Skeletal muscle tissue (tissue), 4 donors: ENCODE data around the gene FAM118A. TPM values are rescaled to one million over a fixed set of nuclear protein-coding genes. Genes with fewer than 3 reads are reported as not detected.
"Not testable (repeated sequence)": the region's sequence is repeated elsewhere in the genome, so short reads cannot be mapped to it uniquely, and the experiment has no call there.

Experiments used
- H3K27ac ChIP-seq: one replicate; pipeline ENCODE4 v1.7.0; 2013; ENCODE audit warnings: mild to moderate bottlenecking, low read depth, low read length, inconsistent platforms
- H3K27me3 ChIP-seq, 3 donors: one replicate each; pipeline ENCODE4 v1.7.0; 2013; ENCODE audit warnings: low read length in 3 of 3; ENCODE audit not compliant: control insufficient read depth in 3 of 3, insufficient read depth in 3 of 3
- H3K36me3 ChIP-seq, 3 donors: one replicate each; pipeline ENCODE4 v1.7.0; 2013; ENCODE audit warnings: low read length in 3 of 3; ENCODE audit not compliant: control insufficient read depth in 3 of 3, insufficient read depth in 3 of 3
- H3K4me1 ChIP-seq, 3 donors: one replicate each; pipeline ENCODE4 v1.7.0; 2013; ENCODE audit warnings: low read length in 3 of 3, mild to moderate bottlenecking in 3 of 3; ENCODE audit not compliant: control insufficient read depth in 3 of 3, insufficient read depth in 3 of 3
- H3K4me3 ChIP-seq, 3 donors: one replicate each; pipeline ENCODE4 v1.7.0; 2013; ENCODE audit warnings: low read length in 3 of 3
- H3K9ac ChIP-seq, 3 donors: one replicate each; pipeline ENCODE4 v1.7.0; 2013; ENCODE audit warnings: low read length in 3 of 3, mild to moderate bottlenecking in 3 of 3, moderate library complexity in 2 of 3, low read depth in 1 of 3
- H3K9me3 ChIP-seq, 3 donors: one replicate each; pipeline ENCODE4 v1.7.0; 2013; ENCODE audit warnings: low read length in 3 of 3; ENCODE audit not compliant: control insufficient read depth in 3 of 3
- total RNA-seq: library from RNA; depleted of rRNA; stranded (reverse); fragments of >200 nt; gene quantifications from one replicate; pipeline ENCODE4 v1.2.3, GENCODE V29; 2014
- donor health status: Osteomylitis.

FAM118A gene
- total RNA-seq, 1 donor from 2014 or later = 17.2 TPM

GRCh38 chr22:45328261-45328660, 18.5 kb downstream of the FAM118A start:
- Histone ChIP-seq H3K36me3 (peaks cover 25 to 36% (median 28%) of the 10 kb centered on the region in 3 donors), H3K9ac (peak overlapping the region in 1 of 3 donors; percentile 75), H3K4me1 (peaks cover 36 to 67% (median 59%) of the 10 kb centered on the region in 3 donors), H3K27ac (peak overlapping the region; percentile 93)
- not testable (repeated sequence) for H3K9me3 ChIP-seq, H3K4me3 ChIP-seq, H3K27me3 ChIP-seq

- Histone ChIP-seq H3K9ac (peak overlapping the region; percentile 33 to 75 (median 34)), H3K4me1 (peaks cover 36 to 66% (median 57%) of the 10 kb centered on the region in 3 donors), H3K27ac (peak overlapping the region; percentile 93), H3K27me3 (no peaks in the 10 kb centered on the region), H3K36me3 (peaks cover 18 to 29% (median 21%) of the 10 kb centered on the region in 3 donors), H3K9me3 (no peaks in the 10 kb centered on the region), H3K4me3 (no peak overlapping the region)
Measured at GRCh38 chr22:45328822-45329529, 19.2 kb downstream of the FAM118A start.

- H3K36me3 ChIP-seq = peaks cover 17 to 26% (median 20%) of the 10 kb centered on the region in 3 donors
- H3K27ac ChIP-seq = peak overlapping the region; percentile 93
- H3K27me3 ChIP-seq = no peaks in the 10 kb centered on the region
- H3K4me1 ChIP-seq = peaks cover 36 to 65% (median 57%) of the 10 kb centered on the region in 3 donors
- H3K9me3 ChIP-seq = no peaks in the 10 kb centered on the region
- no peak overlapping the region for H3K4me3 ChIP-seq
- H3K9ac ChIP-seq = peak overlapping the region; percentile 33 to 75 (median 34)
Measured at GRCh38 chr22:45329530-45329936, 19.8 kb downstream of the FAM118A start.

- Histone ChIP-seq H3K27ac (no peak overlapping the region), H3K27me3 (no peaks in the 10 kb centered on the region), H3K36me3 (peaks cover 16 to 20% (median 17%) of the 10 kb centered on the region in 3 donors), H3K4me1 (peaks cover 43 to 68% (median 67%) of the 10 kb centered on the region in 3 donors), H3K9me3 (no peaks in the 10 kb centered on the region), H3K4me3 (no peak overlapping the region), H3K9ac (no peak overlapping the region)
Measured at GRCh38 chr22:45330548-45330947, 20.8 kb downstream of the FAM118A start.

- Histone ChIP-seq H3K27me3 (no peaks in the 10 kb centered on the region), H3K4me3 (no peak overlapping the region), H3K9me3 (no peaks in the 10 kb centered on the region), H3K36me3 (peaks cover 12 to 17% (median 16%) of the 10 kb centered on the region in 3 donors), H3K9ac (peak overlapping the region in 1 of 3 donors; percentile 45), H3K27ac (peak overlapping the region; percentile 16), H3K4me1 (peaks cover 52 to 76% (median 75%) of the 10 kb centered on the region in 3 donors)
Measured at GRCh38 chr22:45331486-45331885, 21.8 kb downstream of the FAM118A start.

- peaks cover 12 to 17% (median 17%) of the 10 kb centered on the region in 3 donors for H3K36me3 ChIP-seq
- peak overlapping the region; percentile 13 for H3K27ac ChIP-seq
- no peaks in the 10 kb centered on the region for H3K9me3 ChIP-seq
- peak overlapping the region in 1 of 3 donors; percentile 45 for H3K9ac ChIP-seq
- no peaks in the 10 kb centered on the region for H3K27me3 ChIP-seq
- peak overlapping the region in 1 of 3 donors; percentile 35 for H3K4me3 ChIP-seq
- H3K4me1 ChIP-seq = peaks cover 57 to 81% (median 80%) of the 10 kb centered on the region in 3 donors
Measured at GRCh38 chr22:45332001-45332400, 22.3 kb downstream of the FAM118A start.

GRCh38 chr22:45334068-45334467, 24.3 kb downstream of the FAM118A start:
- Histone ChIP-seq H3K27ac (peak overlapping the region; percentile 81), H3K4me3 (no peak overlapping the region), H3K4me1 (peaks cover 60 to 82% (median 81%) of the 10 kb centered on the region in 3 donors), H3K27me3 (no peaks in the 10 kb centered on the region), H3K9ac (peak overlapping the region in 2 of 3 donors; percentile 35 to 79), H3K36me3 (peaks cover 4 to 13% (median 10%) of the 10 kb centered on the region in 3 donors), H3K9me3 (no peaks in the 10 kb centered on the region)

GRCh38 chr22:45334528-45334927, 24.8 kb downstream of the FAM118A start:
- Histone ChIP-seq H3K4me1 (peaks cover 56 to 77% (median 76%) of the 10 kb centered on the region in 3 donors), H3K27me3 (no peaks in the 10 kb centered on the region), H3K9me3 (no peaks in the 10 kb centered on the region), H3K9ac (peak overlapping the region; percentile 41 to 79 (median 48)), H3K36me3 (peaks cover 4 to 16% (median 10%) of the 10 kb centered on the region in 3 donors), H3K27ac (peak overlapping the region; percentile 81), H3K4me3 (peak overlapping the region in 2 of 3 donors; percentile 12 to 52)

GRCh38 chr22:45335021-45335818, 25.5 kb downstream of the FAM118A start:
- peaks cover 52 to 71% (median 69%) of the 10 kb centered on the region in 3 donors for H3K4me1 ChIP-seq
- H3K27ac ChIP-seq = peak overlapping the region; percentile 81
- peak overlapping the region; percentile 12 to 54 (median 18) for H3K4me3 ChIP-seq
- no peaks in the 10 kb centered on the region for H3K9me3 ChIP-seq
- H3K27me3 ChIP-seq = no peaks in the 10 kb centered on the region
- peak overlapping the region; percentile 41 to 79 (median 48) for H3K9ac ChIP-seq
- H3K36me3 ChIP-seq = peaks cover 4 to 22% (median 15%) of the 10 kb centered on the region in 3 donors
